GM13976 (cell line): ENCODE data around the gene NAT8.
A peak's percentile ranks its signal among the peaks of the same experiment; 100 is the strongest.
"Not testable (repeated sequence)": the region's sequence is repeated elsewhere in the genome, so short reads cannot be mapped to it uniquely, and the experiment has no call there.

Experiments
- DNase-seq: peaks from one replicate; pipeline ENCODE4 v3.0.0; 2012; ENCODE audit warnings: low spot score
- CTCF ChIP-seq: IDR thresholded peaks from 2 replicates; pipeline ENCODE4 v1.5.1; 2012; ENCODE audit warnings: borderline replicate concordance, mild to moderate bottlenecking; ENCODE audit not compliant: insufficient read depth; ENCODE audit errors: extremely low read depth, missing control alignments, control extremely low read depth
- in situ Hi-C: fragments of 300-500 bp; cut with MboI; formaldehyde crosslinking; loops from one replicate; pipeline ENCODE4 v1.12.0; 2022; ENCODE audit warnings: low sequenced_read_pairs, mixed read lengths, inconsistent platforms; ENCODE audit not compliant: unreplicated experiment

NAT8 gene

GRCh38 chr2:73638429-73638828 is 3.8 kb downstream of the NAT8 start:
- in situ Hi-C loops = no loop called here
- no peak for DNase-seq
- TF ChIP-seq CTCF = no peak

GRCh38 chr2:73636977-73637376 is 5.2 kb downstream of the NAT8 start:
- DNase-seq, in situ Hi-C loops: not testable (repeated sequence)

- peak; percentile 8 for TF ChIP-seq CTCF
- DNase-seq, in situ Hi-C loops: not testable (repeated sequence)
Observed at GRCh38 chr2:73630662-73631266, 11.5 kb downstream of the NAT8 start.

- DNase-seq = peak; percentile 42
- in situ Hi-C loops = not testable (repeated sequence)
Observed at GRCh38 chr2:73628493-73628892, 13.7 kb downstream of the NAT8 start.

GRCh38 chr2:73626237-73626636 is 16.0 kb downstream of the NAT8 start:
- in situ Hi-C loops, DNase-seq: not testable (repeated sequence)

DNA sequence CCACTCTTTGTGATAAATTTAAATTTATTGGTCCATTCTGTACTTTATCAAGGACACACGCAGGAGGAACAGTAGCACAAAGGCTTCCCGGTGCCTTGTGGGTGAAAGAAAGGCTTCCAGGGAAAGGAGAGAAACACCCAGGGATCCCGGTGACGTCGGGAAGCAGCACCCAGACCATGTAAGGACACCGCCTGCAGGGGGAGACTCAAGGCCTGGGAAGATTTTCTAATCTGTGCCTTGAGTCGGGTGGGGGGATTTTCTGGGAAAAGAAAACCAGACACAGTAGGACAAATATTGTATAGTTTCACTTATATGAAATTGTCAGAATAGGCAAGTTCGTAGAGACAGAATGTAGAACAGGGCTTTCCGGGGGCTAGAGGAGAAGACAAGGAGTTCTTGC is 17.6 kb downstream of the NAT8 start:
- DNase-seq, in situ Hi-C loops: not testable (repeated sequence)

DNA sequence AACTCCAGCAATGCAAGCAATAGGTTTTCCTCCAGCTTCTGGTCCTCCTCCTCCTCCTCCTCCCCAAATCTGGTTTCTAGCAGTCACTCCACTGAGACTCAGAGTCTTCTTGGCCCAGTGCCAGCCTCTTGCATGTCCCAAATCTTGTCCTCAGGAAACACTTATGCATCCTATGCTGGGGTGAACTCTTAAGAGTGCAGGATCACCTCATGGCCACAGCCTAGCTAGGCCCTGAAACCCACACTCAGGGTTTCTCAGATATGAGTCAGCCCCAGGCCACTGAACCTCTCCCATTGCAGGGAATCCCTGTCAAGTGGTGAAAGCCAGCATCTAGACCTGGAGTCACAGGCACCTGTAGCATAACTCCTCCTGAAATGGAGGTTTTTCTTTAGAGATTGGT is 18.2 kb downstream of the NAT8 start:
- DNase-seq, in situ Hi-C loops: not testable (repeated sequence)

DNA sequence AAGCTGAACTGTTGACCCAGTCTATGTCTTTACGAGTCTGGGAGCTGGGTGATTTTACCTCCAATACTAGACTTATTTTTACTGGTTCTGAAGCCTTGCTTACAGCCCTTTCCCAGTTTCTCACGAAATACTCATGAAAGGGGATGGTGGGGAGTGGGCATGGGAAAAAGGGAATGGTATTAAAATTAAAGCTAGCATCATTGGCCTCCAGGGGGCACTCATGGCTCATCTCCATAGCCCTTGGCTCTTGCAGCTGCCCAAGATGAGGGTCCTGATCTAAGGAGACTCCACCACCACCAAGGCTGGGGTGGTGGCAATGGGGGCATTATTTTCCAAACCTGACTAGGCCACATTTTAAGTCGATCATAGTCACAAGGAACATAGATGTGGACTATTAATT is 22.3 kb downstream of the NAT8 start:
- in situ Hi-C loops = not testable (repeated sequence)

GRCh38 chr2:73614997-73615396 is 27.2 kb downstream of the NAT8 start:
- DNase-seq = no peak
- TF ChIP-seq CTCF = no peak
- in situ Hi-C loops = no loop called here

More for the DNA sequence above, 22.3 kb downstream of the NAT8 start:
- DNase-seq = not testable (repeated sequence)
- peak; percentile 32 for TF ChIP-seq CTCF
